SW 1271 (cell line): ENCODE measurements around the gene DHCR7.

Source experiments
- DNase-seq, 2 experiments: peaks; one replicate each; lab custom pipeline; 2025; lab: John Stamatoyannopoulos, UW

Gene DHCR7

DNA sequence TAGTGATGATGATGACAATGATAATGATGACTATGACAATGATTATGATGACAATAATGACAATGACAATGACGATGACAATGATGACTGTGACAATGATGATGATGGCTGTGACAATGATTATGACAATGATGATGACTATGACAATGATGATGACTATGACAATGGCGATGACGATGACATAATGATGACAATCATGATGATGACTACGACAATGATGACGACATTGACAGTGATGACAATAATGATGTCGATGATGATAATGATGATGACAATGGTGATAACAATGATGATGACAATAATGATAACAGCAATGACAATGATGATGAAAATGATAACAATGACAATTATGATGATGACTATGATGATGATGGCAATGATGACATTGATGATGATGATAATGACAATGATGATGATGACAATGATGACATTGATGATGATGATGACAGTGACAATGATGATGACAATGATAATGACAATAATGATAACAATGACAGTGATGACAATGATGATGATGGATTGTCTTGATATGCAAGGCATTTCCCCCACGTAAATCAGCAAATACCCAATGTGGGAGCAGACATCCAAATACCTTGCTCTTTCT lies 37.7 kb downstream of the DHCR7 start:
- DNase-seq = no peak

GRCh38 chr11:71408826-71409225 lies 39.4 kb downstream of the DHCR7 start:
- DNase-seq = no peak

- DNase-seq = no peak
These were observed 40.8 kb downstream of the DHCR7 start for GRCh38 chr11:71407356-71407755.

DNA sequence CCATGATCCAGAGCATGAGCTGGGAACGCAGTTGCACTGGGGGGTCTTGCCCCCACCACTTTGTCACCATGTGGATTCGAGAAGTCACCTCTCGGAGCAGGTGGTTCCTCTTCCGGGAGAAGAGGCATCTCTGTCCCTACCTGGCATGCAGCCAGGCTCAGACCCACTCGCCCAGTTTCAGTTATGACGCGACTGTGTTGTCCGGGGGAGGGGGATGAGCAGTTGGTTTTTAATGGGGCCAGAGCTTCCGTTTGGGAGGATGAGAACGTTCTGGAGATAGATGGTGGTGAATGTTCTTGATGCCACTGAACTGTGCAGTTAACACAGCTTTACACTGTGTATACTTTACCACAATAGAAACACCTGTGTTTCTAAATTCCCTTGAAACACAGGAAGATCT lies 41.5 kb downstream of the DHCR7 start:
- DNase-seq = no peak

- no peak for DNase-seq
These were observed 44.0 kb downstream of the DHCR7 start for GRCh38 chr11:71404209-71404608.

GRCh38 chr11:71402878-71403277 lies 45.3 kb downstream of the DHCR7 start:
- DNase-seq = no peak

DNA sequence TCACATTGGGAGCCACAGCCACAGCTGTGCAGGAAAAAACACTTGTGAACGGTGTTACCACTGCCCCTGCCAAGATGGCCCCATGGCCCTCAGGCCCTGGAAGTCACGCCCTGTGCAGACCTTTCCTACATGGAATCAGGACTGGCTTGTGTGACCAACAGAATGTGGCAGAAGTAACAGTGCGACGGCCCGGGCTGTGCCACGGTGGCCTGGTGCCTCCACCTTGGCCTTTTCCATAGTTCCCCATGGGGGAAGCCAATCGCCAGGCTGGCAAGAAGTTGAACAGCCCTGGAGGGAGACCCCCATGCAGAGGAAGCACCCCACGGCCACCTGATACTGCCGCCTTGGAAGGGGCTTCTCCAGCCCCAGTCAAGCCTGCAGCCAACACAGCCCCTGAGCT lies 48.0 kb downstream of the DHCR7 start:
- DNase-seq = no peak

GRCh38 chr11:71399341-71399740 lies 48.9 kb downstream of the DHCR7 start:
- no peak for DNase-seq

- DNase-seq = no peak
These were observed 50.2 kb downstream of the DHCR7 start for GRCh38 chr11:71397961-71398360.

- DNase-seq = no peak
These were observed 50.8 kb downstream of the DHCR7 start for GRCh38 chr11:71397331-71397860.

DNA sequence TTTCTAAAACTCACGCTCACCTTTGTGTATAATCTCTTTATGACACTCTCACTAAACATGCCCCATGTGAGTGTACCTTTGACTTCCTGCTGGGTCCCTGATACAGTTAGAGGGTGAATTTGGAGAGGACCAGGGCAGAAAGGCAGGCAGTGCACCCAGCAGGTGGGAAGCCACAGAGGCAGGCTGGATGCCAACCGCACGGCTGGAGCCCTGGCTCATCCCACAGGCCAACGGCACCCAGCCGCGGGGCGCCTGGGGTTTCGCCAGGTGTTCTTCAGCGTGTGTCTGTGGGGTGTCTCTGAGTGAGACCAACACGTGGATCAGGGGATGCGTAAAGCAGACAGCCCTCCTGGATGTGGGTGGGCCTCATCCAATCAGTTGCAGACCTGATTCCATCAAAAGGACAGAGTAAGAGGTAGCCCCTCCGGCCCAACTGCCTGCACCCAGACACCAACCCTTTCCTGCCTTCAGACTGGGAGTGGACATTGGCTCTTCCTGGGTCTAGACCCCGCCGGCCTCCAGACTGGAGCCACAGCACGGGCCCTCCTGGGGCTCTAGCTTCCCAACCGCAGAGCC lies 51.6 kb downstream of the DHCR7 start:
- no peak for DNase-seq

- no peak for DNase-seq
These were observed 52.4 kb downstream of the DHCR7 start for GRCh38 chr11:71395774-71396173.

GRCh38 chr11:71395263-71395560 lies 53.0 kb downstream of the DHCR7 start:
- no peak for DNase-seq

DNA sequence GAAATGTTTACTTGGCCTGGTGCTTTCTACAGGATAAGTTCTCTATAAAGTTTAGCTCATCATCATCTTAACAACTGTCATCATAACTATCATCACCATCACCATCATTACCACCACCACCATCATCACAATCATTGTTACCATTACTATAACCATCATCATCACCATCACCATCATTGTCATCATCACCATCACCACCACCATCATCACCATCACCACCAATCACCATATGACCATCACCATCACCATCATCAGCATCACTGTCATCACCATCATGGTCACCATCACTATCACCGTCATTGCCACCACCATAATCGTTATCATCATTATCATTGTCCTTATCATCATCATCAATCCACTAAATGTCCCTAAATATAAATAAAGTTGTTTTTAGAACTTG lies 54.9 kb downstream of the DHCR7 start:
- no peak for DNase-seq

GRCh38 chr11:71391796-71392195 lies 56.4 kb downstream of the DHCR7 start:
- no peak for DNase-seq

GRCh38 chr11:71391352-71391751 lies 56.8 kb downstream of the DHCR7 start:
- DNase-seq = no peak

GRCh38 chr11:71388637-71389235 lies 59.5 kb downstream of the DHCR7 start:
- no peak for DNase-seq

DNA sequence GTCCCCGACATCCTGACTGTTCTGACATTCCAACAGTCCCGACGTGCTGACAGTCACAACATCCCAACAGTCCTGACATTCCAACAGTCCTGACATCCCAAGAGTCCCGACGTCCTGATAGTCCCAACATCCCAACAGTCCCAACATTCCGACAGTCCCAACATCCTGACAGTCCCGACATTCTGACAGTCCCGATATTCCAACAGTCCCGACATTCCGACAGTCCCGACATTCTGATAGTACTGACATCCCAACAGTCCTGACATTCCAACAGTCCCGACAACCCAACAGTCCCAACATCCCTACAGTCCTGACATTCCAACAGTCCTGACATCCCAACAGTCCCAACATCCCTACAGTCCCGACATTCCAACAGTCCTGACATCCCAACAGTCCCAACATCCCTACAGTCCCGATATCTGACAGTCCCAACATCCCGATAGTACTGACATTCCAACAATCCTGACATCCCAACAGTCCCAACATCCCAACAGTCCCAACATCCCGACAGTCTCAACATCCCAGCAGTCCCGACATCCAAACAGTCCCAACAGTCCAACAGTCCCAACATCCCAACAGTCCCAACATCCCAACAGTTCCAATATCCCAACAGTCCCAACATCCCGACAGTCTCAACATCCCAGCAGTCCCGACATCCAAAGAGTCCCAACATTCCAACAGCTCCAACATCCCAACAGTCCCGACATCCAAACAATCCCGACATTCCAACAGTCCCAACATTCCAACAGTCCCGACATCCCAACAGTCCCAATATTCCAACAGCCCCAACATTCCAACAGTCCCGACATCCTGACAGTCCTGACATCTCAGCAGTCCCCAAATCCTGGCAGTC lies 60.2 kb downstream of the DHCR7 start:
- no peak for DNase-seq

DNA sequence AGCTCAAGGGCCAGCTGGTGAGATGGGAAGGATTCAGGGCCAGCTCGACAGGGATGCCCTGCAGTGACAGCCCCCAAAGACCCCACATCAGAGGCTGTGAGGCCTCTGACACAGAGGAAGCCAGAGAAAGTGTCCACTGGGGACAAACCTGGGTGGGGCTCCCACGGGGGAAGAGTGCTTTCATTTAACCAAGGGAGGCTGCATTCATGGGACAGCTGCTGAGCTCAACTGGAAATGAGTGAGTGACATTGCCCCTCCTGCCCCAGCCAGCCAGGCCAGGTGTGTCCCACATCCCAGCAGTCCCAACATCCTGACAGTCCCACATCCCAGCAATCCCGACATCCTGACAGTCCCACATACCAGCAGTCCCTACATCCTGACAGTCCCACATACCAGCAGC lies 61.0 kb downstream of the DHCR7 start:
- DNase-seq = no peak

- no peak for DNase-seq
These were observed 62.0 kb downstream of the DHCR7 start for GRCh38 chr11:71386202-71386601.

GRCh38 chr11:71385091-71385490 lies 63.1 kb downstream of the DHCR7 start:
- no peak for DNase-seq

GRCh38 chr11:71384561-71384960 lies 63.6 kb downstream of the DHCR7 start:
- no peak for DNase-seq
